GM18858 (cell line): ENCODE results near the gene TNFRSF18.

Source experiments
- ATAC-seq: cut with Tn5 transposase; IDR thresholded peaks from one replicate; pipeline ENCODE4 v1.9.1; 2021; ENCODE audit not compliant: unreplicated experiment

The TNFRSF18 gene

DNA sequence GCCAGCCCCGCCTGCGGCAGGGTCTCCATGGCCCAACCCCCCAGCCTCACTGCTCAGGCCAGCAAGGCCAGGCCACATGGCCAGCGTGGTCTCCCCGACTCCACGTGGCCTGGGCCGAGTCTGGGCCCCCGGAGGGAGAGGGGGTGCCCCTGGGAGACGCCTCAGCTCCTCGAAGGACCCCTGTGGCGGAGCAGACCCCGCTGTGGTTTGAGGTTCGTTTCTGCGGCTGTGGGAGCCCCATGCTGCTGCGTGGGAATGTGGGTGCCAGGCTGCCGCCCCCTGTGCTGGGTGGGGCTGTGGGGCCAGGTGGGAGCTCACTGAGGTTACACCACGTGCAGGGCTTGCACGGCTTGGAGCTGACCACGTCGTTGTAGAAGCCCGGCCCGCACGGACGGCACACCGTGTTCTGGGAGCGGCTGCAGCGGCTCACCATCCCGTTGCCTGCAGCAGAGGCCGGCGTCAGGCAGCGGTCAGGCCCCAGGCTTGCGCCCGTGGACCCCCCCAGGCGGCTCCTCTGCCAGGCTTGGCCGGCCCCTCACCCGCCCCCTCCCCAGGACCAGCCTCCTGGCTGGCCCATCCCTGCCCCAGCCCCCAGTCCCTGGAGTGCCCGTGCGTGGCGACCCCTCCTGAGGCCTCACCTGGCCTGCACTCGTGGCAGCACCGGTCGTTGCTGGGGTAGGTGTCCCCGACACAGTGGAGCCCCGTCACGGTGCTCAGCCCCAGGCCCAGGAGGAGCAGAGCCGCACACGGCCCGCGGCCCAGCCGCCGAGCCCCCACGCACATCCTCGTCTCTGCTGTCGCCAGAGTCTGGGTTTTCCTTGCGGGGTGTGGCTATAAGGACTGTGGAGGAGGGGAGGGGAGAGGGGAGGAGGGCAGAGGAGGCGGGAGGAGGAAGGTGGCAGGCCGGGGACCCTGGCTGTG is 7.2 kb upstream of the TNFRSF18 start, which contains the start of gene TNFRSF4:
Gene TNFRSF4, minus strand, starts transcription at position 809 of the 921 bp plus-strand sequence. Its CDS starts 26 bp downstream, at position 783.
- no peak for ATAC-seq

- ATAC-seq, result no peak
Observed at GRCh38 chr1:1212780-1213344, 6.5 kb upstream of the TNFRSF18 start.

- no peak for ATAC-seq
Observed at GRCh38 chr1:1211541-1212441, 5.4 kb upstream of the TNFRSF18 start.

GRCh38 chr1:1210726-1211540 is 4.5 kb upstream of the TNFRSF18 start:
- ATAC-seq, result no peak

DNA sequence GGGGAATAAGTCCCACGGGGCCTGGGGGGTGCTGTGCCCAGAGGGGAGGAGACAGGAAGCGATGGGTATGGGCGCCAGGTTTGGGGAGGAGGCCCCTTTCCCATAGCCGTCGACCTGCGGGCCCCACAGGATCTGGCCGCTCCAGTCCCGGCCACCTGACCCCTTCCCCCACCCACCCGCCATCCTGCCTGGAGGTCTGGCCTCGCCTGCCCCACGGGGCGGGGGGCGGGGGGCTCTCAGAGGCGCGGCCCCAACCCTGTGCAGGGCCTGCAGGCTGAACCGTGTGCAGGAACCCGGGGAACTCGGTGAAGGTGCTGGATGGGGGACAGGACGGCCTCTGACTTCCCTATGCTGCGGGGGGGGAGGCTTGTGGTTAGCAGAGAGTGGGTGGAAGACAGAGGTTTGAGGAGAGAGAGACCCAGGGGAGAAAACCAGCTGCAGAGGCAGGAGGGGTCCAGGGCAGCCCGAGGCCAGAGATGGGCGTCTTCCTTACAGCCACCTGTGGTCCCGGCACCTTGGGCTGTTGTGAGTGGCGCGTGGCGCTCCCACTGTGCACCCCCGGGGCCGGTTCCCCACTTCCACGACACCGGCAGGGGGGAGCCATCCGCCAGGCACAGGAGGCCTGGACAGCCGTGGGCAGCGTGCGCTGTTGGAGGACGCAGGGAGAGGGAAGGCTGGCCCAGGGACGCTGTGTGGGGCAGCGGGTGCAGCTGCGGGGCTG is 2.5 kb upstream of the TNFRSF18 start:
- ATAC-seq, result no peak

GRCh38 chr1:1207571-1207892 is 1.1 kb upstream of the TNFRSF18 start:
- no peak for ATAC-seq

DNA sequence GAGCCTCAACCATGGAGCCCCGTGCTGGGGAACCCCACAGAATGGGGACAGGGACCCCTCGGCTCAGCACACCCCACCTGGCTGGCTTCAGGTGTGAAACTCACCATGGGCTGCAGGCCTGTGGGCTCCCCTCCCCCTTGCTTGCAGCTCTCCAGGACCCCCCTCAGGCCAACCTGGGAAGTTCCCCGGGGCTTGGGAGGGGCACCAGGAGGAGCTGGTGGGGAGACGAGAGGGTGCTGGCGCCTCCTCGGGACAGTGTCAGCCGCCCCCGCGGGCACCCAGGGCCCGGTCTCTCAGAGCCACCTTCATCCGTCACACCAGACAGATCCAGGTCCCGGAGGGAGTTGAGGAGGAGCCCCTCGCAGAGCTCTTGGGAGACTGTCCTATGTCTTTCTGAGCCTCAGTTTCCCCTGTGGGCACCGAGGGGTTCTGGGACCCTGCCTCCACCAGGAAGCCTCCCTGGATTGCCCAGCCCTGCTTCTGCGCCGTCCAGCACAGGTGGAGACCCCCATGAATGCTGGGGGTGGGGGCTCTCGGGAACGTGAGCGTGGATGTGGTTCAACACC is 657 bp upstream of the TNFRSF18 start:
- no peak for ATAC-seq

DNA sequence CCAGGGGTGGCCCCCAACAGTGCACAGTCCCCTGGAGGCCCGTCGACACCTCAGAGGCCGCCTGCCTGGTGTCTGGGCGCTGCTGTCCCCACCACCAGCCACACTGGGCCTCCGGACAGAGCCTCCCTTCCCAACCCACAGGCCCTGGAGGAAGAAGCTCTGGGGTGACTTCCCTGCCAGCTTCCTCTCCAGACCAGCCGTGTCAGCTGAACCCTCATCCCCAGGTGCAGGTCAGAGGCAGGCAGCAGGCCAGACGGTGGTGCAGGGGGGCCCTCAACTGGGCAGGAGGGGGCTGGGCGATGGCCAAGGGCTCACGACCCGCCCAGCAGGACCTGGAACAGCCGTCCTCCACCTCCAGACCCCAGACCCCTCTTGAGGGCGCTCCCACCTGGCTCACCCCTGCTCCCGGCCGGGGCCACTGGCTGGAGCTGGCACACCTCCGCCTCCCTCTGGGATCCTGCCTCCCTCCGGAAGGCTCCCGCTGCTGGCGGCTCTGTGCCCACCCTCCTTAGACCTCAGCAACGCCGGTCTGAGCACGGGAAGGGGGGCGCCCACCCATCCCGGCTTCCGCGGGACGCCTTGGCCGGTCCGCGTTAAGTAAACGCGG is 520 bp downstream of the TNFRSF18 start:
- no peak for ATAC-seq

- ATAC-seq, result no peak
Observed at GRCh38 chr1:1204998-1205768, 1.2 kb downstream of the TNFRSF18 start.

GRCh38 chr1:1204425-1204920 is 1.9 kb downstream of the TNFRSF18 start:
- ATAC-seq, result no peak

DNA sequence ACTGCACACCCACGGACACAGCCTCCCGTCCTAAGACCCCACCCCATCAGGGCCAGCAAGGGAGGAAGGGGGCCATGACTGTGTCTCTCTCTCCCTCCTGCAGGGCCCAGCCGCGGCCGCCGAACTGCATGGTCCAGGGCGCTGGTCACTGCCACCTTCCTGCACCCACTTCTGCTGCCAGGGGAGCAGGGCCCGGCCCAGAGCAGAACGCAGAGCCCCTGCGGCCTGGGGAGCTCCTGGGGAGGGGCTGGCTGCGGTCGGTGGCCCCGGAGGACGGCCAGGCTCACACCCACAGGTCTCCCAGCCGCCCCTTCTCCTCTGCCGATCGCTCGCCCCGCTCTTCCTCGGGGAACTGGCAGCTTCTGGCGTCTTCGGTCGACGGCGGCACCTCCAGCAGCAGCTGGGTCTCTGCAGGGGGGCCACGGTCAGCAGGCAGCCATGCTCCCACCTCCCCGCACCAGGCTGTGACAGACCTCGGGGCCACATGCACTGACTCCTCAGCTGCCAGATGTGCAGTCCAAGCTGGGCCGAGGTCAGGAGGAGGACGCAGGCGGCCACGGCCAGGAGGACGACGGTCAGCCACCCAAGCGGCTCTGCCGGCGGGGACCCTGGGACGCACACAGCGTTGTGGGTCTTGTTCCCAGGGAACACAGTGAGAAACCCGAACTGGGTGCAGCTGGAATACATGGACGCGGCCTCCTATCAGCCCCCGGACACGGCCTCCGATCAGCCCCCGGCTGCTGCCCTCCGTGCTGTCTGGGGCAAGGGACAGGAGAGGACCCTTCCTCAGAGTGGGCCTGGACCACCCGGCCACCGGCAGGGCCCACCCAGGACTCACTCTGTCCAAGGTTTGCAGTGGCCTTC is 2.6 kb downstream of the TNFRSF18 start:
- ATAC-seq, result no peak

DNA sequence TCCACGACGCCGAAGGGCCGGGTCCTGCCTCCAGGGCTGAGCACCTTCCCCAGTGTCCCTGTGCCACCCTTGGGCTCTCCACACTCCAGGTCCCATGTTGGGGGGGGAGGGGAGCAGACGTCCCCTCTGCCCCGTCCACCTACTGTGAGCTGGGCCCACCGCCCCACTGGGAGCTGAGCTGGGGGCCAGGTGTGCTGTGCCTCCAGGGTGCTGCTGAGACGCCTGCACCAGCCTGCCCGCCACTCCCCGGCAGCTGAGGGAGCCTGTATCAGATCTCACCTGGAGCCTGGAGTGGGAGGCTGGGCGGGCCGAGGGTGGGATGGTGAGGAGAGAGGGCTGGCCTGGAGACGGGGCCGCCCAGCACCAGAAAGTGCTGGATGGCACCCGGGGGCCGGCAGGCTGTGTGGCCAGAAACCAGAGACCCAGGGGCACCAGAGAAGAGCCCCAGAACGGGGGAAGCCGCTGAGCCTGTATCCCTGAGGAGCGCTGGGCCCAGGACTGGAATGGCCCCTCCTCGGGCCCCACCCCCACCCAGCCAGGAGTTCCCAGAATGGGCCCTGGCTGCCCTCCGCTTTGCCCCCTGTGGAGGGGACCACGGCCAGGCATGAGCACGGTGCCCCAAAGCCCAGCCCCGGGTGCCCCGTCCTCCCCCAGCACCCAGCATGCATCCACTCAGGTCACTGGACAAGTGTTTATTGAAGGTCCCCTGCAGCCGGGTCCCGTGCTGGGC is 3.4 kb downstream of the TNFRSF18 start:
- no peak for ATAC-seq

DNA sequence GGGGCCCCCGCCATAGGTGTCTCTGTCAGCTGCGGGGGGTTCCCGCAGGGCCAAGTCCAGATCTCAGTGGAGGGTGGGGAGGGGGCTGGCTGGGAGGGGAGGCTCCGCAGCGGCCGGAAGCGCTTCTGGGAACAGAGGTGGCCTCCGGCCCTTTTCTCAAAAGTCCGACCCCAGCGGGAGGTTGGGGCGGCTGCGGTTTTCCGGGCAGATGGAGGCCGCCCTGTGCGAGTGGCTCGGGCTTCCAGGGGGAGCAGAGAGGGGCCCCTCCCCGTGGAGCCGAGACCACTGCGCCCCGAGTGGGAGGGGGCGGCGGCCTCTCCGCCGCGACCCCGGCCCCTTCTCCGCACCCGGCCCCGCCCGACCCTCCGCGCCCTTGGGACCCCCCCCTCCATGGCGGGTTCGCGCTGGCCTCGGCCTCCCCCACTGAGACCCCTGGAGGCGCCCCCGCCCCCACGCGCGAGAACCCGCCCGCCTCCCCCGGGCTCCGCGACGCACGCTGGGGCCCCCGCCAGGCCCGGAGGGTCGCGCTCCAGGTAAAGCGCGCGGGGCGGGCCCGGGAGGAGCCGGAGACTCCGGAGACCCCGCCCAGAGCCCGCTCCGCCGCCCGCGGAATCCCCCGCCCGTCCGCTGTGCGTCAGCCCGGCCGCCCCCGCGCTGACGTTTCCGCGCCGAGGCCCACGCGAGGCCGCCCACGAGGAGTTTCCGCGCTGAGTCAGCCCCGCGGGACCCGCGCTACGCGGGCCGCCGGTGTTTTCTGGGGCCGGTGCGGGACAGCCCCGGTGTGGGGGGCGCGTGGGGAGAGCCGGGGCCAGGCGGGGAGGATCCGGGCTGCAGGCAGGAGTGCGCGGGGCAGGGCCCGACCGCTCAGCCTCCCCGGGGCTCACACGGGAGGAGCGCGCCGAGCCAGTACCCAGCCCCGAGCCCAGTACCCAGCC is 5.2 kb downstream of the TNFRSF18 start:
- ATAC-seq, result no peak

GRCh38 chr1:1199961-1200875 is 6.2 kb downstream of the TNFRSF18 start:
- no peak for ATAC-seq
